ENCODE results near the gene DLAT.
"Not testable (repeated sequence)": the region's sequence is repeated elsewhere in the genome, so short reads cannot be mapped to it uniquely, and the experiment has no call there.

Gene DLAT

DNA sequence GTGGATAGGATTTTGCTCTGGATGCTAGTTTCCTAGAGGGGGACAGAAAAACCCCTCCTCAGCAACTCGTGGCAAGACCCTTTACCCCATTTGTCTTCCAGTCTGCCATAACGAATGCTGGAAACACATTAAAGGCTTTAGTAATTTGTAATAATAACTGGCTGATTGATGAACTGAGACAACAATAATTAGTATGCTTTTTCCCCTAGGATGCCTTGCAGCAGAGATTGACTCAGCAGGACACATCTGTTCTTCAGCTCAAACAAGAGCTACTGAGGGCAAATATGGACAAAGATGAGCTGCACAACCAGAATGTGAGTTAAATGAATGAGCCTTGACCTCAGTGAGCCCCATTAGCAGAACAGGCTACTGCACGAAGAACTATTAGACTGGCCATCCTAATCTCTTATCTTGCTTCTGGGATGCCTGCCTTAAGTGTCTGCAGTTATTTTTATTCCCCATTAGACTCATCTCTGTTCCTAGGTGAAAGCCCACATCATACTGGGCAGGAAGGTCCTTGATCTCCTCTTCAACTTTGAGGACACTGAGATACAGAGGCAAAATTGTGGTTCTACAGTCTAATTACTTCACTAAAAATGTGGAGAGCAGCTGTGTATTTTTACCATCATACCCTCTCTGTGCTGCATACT, 32.9 kb upstream of the DLAT start:
- no peak overlapping the region for H2AFZ ChIP-seq (ENCODE audit: low read depth)
- H3K4me1 ChIP-seq (ENCODE audit: low read depth, poor library complexity, severe bottlenecking), result peaks cover 5% of the 10 kb centered on the region
- no peak overlapping the region for H3K4me2 ChIP-seq
- H3K9ac ChIP-seq, result no peak overlapping the region
- H4K20me1 ChIP-seq (ENCODE audit: insufficient read depth), result no peaks in the 10 kb centered on the region
- no peaks in the 10 kb centered on the region for H3K79me2 ChIP-seq (ENCODE audit: insufficient read depth, low read depth)
- TF ChIP-seq, protein P1, sequence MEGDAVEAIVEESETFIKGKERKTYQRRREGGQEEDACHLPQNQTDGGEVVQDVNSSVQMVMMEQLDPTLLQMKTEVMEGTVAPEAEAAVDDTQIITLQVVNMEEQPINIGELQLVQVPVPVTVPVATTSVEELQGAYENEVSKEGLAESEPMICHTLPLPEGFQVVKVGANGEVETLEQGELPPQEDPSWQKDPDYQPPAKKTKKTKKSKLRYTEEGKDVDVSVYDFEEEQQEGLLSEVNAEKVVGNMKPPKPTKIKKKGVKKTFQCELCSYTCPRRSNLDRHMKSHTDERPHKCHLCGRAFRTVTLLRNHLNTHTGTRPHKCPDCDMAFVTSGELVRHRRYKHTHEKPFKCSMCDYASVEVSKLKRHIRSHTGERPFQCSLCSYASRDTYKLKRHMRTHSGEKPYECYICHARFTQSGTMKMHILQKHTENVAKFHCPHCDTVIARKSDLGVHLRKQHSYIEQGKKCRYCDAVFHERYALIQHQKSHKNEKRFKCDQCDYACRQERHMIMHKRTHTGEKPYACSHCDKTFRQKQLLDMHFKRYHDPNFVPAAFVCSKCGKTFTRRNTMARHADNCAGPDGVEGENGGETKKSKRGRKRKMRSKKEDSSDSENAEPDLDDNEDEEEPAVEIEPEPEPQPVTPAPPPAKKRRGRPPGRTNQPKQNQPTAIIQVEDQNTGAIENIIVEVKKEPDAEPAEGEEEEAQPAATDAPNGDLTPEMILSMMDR (conservative IDR thresholded peaks at IDR 0.05; ENCODE audit: low read depth, low read length), result no peak
- H3K27me3 ChIP-seq (ENCODE audit: insufficient read depth, low read depth), result no peaks in the 10 kb centered on the region
- no peak overlapping the region for H3K4me3 ChIP-seq (IDR thresholded peaks at IDR 0.05; ENCODE audit: insufficient read depth, low read depth, low read length)
- H3K36me3 ChIP-seq (ENCODE audit: insufficient read depth), result no peaks in the 10 kb centered on the region
- H3K27ac ChIP-seq, result no peak overlapping the region

DNA sequence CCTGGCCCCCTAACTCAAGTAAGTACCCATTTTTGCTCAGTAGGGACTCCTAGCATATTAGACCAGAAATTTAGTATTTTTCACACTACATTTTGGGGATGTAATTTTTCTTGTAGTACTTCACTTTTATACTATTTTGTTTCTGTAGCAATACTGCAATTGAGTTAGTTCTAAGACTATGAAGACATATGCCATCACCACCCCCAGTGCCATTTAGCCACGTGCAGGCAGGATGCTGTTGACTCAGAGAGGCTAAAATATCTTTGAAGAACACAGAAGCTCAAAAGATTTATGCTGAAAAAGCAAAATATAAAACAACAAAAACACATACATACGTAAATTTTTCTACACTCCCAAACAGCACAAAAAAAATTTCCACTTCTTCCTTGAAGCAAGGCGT, 29.1 kb upstream of the DLAT start:
- H3K27me3 ChIP-seq (ENCODE audit: insufficient read depth, low read depth), result no peaks in the 10 kb centered on the region
- H3K4me2 ChIP-seq, result no peak overlapping the region
- H3K9ac ChIP-seq, result no peak overlapping the region
- no peaks in the 10 kb centered on the region for H3K36me3 ChIP-seq (ENCODE audit: insufficient read depth)
- no peaks in the 10 kb centered on the region for H3K79me2 ChIP-seq (ENCODE audit: insufficient read depth, low read depth)
- no peaks in the 10 kb centered on the region for H4K20me1 ChIP-seq (ENCODE audit: insufficient read depth)
- H3K4me3 ChIP-seq (IDR thresholded peaks at IDR 0.05; ENCODE audit: insufficient read depth, low read depth, low read length), result no peak overlapping the region
- TF ChIP-seq, protein P1 (conservative IDR thresholded peaks at IDR 0.05; ENCODE audit: low read depth, low read length), result no peak
- no peak overlapping the region for H3K27ac ChIP-seq
- peaks cover 14% of the 10 kb centered on the region for H3K4me1 ChIP-seq (ENCODE audit: low read depth, poor library complexity, severe bottlenecking)
- no peak overlapping the region for H2AFZ ChIP-seq (ENCODE audit: low read depth)

DNA sequence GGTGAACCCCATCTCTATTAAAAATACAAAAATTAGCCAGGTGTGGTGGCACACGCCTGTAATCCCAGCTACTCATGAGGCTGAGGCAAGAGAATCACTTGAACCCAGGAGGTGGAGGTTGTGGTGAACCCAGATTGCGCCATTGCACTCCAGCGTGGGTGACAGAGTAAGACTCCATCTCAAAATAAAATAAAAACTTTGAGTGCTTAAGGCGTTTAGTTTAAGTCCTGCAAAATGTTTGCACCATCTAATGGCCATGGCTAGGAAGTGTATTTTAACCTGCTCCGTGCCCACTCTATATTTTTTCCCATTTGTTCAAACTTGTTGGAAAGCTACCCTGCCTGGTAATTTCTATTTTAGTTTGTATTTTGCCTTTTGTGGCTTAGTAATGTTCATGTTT, 28.5 kb upstream of the DLAT start:
- H3K4me2 ChIP-seq, result peak overlapping the region; percentile 54; the same call in 1 of the 2 replicates

DNA sequence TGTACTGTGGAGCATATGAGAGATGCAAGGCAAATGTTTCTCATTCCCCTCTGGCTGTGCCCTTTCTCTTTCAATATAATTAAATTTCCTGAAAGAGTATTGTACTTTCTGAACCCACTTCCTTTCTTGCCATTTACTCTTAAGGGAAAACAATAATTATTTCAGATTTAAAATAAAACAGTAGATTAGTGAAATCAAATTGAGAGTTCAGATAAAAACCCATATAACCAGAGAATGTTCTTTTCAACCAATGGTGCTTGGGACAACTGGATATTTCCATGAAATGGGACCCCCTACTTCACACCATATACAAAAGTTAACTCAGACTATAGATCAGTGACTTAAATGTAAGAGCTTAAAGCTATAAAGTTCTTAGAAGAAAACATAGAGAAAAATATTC, 26.1 kb upstream of the DLAT start:
- no peak overlapping the region for H3K4me2 ChIP-seq
- H3K4me1 ChIP-seq (ENCODE audit: low read depth, poor library complexity, severe bottlenecking), result peaks cover 14% of the 10 kb centered on the region
- TF ChIP-seq, protein P1 (conservative IDR thresholded peaks at IDR 0.05; ENCODE audit: low read depth, low read length), result no peak
- H2AFZ ChIP-seq (ENCODE audit: low read depth), result no peak overlapping the region
- no peaks in the 10 kb centered on the region for H3K36me3 ChIP-seq (ENCODE audit: insufficient read depth)
- H4K20me1 ChIP-seq (ENCODE audit: insufficient read depth), result no peaks in the 10 kb centered on the region
- H3K9ac ChIP-seq, result no peak overlapping the region
- no peak overlapping the region for H3K4me3 ChIP-seq (IDR thresholded peaks at IDR 0.05; ENCODE audit: insufficient read depth, low read depth, low read length)
- H3K27me3 ChIP-seq (ENCODE audit: insufficient read depth, low read depth), result no peaks in the 10 kb centered on the region
- no peak overlapping the region for H3K27ac ChIP-seq
- H3K79me2 ChIP-seq (ENCODE audit: insufficient read depth, low read depth), result no peaks in the 10 kb centered on the region

More for the DNA sequence above, 28.5 kb upstream of the DLAT start:
- H3K9ac ChIP-seq; H3K79me2 ChIP-seq (ENCODE audit: insufficient read depth, low read depth); H4K20me1 ChIP-seq (ENCODE audit: insufficient read depth); H3K27ac ChIP-seq; H3K36me3 ChIP-seq (ENCODE audit: insufficient read depth); H3K4me3 ChIP-seq (IDR thresholded peaks at IDR 0.05; ENCODE audit: insufficient read depth, low read depth, low read length); H3K27me3 ChIP-seq (ENCODE audit: insufficient read depth, low read depth): not testable (repeated sequence)
- peaks cover 14% of the 10 kb centered on the region for H3K4me1 ChIP-seq (ENCODE audit: low read depth, poor library complexity, severe bottlenecking)
- H2AFZ ChIP-seq (ENCODE audit: low read depth), result 0 out of 2 replicates have a peak overlapping the region, but pooled peaks have one; percentile 36

DNA sequence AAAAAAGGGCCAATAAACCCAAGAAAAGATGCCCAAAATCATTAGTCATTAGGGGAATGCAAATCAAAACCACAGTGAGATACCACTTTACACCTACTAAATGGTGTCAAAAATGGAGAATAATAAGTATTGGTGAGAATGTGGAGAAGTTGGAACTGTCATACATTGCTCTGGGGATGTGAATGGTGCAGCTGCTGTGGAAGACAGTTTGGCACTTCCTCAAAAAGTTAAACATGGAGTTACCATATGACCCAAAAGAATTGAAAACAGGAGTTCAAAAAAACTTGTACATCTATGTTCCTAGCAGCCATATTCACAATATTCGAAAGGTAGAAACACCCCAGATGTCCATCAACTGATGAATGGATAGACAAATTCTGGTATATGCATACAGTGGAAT, 24.5 kb upstream of the DLAT start:
- Histone ChIP-seq H3K27ac (no peak overlapping the region), H3K36me3 (ENCODE audit: insufficient read depth) (no peaks in the 10 kb centered on the region), H2AFZ (ENCODE audit: low read depth) (no peak overlapping the region), H4K20me1 (ENCODE audit: insufficient read depth) (no peaks in the 10 kb centered on the region), H3K4me2 (no peak overlapping the region), H3K9ac (no peak overlapping the region), H3K79me2 (ENCODE audit: insufficient read depth, low read depth) (no peaks in the 10 kb centered on the region), H3K27me3 (ENCODE audit: insufficient read depth, low read depth) (no peaks in the 10 kb centered on the region), H3K4me3 (IDR thresholded peaks at IDR 0.05; ENCODE audit: insufficient read depth, low read depth, low read length) (no peak overlapping the region), H3K4me1 (ENCODE audit: low read depth, poor library complexity, severe bottlenecking) (peaks cover 14% of the 10 kb centered on the region)
- TF ChIP-seq, protein P1 (conservative IDR thresholded peaks at IDR 0.05; ENCODE audit: low read depth, low read length), result no peak

All from KMS-11 (cell line).